Sigmoid colon (tissue), 3 donors: Measurements from ENCODE around the gene RAE1.

ENCODE experiments used
- POLR2A ChIP-seq, 2 donors: fragments of 450-650 bp; IDR thresholded peaks; one replicate each; pipeline ENCODE4 v1.6.1; 2016; ENCODE audit warnings: antibody characterized with exemption in 2 of 2, mild to moderate bottlenecking in 2 of 2, moderate library complexity in 2 of 2
- TF ChIP-seq, protein P1 (sequence below), 4 experiments: fragments of 450-650 bp in 3 of 4; fragments of 200-600 bp in 1 of 4; IDR thresholded peaks; one replicate each; pipeline ENCODE4 v1.5.1; 2016 to 2019; ENCODE audit warnings: antibody characterized with exemption in 4 of 4, mild to moderate bottlenecking in 3 of 4, moderate library complexity in 2 of 4

DNA sequence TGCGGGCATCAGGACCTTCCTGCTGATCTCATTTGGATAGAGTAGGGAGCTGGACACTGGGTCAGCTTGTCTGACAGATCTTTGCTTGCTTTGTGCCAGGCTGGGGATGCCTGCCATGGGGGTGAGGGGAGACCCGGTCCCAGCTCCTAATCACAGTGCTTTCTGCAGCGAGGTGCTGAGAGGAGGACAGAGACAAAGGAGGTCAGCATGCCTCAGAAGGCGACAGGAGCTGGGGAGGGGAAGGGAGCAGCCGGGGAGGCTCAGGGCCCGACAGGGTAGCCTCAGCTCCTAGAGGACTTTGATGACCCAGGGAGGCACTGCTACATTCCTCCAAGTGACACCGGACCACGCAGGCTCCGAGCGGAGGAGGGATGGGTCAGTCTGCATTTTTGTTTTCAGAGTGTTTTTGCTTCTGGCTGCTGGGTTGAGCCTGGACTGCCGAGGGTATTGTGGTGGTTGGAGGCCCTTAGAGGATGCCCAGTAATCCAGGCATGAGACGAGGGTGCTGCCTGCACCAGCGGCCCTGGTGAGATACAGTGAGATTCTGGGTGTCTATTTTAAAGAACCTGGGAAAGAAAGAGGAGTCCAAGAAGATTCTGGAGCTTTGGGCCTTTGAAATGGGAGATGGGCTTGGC lies 48.0 kb downstream of the RAE1 start:
- TF ChIP-seq POLR2A (IDR thresholded peaks at IDR 0.05), result no peak
- TF ChIP-seq, protein P1, sequence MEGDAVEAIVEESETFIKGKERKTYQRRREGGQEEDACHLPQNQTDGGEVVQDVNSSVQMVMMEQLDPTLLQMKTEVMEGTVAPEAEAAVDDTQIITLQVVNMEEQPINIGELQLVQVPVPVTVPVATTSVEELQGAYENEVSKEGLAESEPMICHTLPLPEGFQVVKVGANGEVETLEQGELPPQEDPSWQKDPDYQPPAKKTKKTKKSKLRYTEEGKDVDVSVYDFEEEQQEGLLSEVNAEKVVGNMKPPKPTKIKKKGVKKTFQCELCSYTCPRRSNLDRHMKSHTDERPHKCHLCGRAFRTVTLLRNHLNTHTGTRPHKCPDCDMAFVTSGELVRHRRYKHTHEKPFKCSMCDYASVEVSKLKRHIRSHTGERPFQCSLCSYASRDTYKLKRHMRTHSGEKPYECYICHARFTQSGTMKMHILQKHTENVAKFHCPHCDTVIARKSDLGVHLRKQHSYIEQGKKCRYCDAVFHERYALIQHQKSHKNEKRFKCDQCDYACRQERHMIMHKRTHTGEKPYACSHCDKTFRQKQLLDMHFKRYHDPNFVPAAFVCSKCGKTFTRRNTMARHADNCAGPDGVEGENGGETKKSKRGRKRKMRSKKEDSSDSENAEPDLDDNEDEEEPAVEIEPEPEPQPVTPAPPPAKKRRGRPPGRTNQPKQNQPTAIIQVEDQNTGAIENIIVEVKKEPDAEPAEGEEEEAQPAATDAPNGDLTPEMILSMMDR (IDR thresholded peaks at IDR 0.05), result no peak
